HepG2 (cell line): ENCODE data around the gene AFAP1L2. TPM values are rescaled to one million over a fixed set of nuclear protein-coding genes. Genes with fewer than 3 reads are reported as not detected.

Experiments used
- ATAC-seq: fragments of 200-7000 bp; cut with Tn5 transposase; 3 replicates; pipeline ENCODE4 v1.9.1; 2020; ENCODE audit warnings: mild to moderate bottlenecking, moderate library complexity
- BruUV-seq: library from RNA; stranded (reverse); fragments of 400-500 nt; replicated peaks from 2 replicates; lab custom pipeline; 2021; lab: Mats Ljungman, UMichigan
- CTCF ChIA-PET: fragments of 300-600 bp; formaldehyde crosslinking; extraction: SDS; loops from one replicate; lab custom pipeline; 2021; ENCODE audit warnings: low total read pairs, inconsistent platforms, low intra/inter-chr PET ratio; lab: Yijun Ruan, JAX
- POLR2A ChIA-PET: fragments of 350-600 bp; sonication (Branson Sonifier 250); formaldehyde crosslinking; loops from one replicate; lab custom pipeline; 2020; ENCODE audit warnings: antibody characterized with exemption, inconsistent platforms; lab: Yijun Ruan, JAX
- DNase-seq: peaks from one replicate; pipeline ENCODE4 v3.0.0-alpha.2; 2015; ENCODE audit warnings: low spot score
- FAIRE-seq: peaks from 3 replicates; lab custom pipeline; 2011; peaks lifted over from hg19 to GRCh38; lab: Jason Lieb, UNC
- H2AFZ ChIP-seq: one replicate; pipeline ENCODE4 v1.6.1; 2011; ENCODE audit warnings: low read length, inconsistent platforms
- H3K27ac ChIP-seq: fragments of 300-600 bp; 3 replicates; pipeline ENCODE4 v1.8.0; 2011; ENCODE audit warnings: mixed run types, mild to moderate bottlenecking, mixed read lengths, low read length, inconsistent platforms; ENCODE audit not compliant: insufficient read depth; ENCODE audit errors: extremely low read length
- H3K27me3 ChIP-seq, 2 experiments: fragments of 200-600 bp in 1 of 2; 2 replicates in 1 of 2; 3 replicates in 1 of 2; pipeline versions ENCODE4 v1.6.0 to v1.8.0; 2011; ENCODE audit warnings: low read length in 2 of 2, mild to moderate bottlenecking in 2 of 2, moderate library complexity in 2 of 2, inconsistent platforms in 1 of 2; ENCODE audit not compliant: insufficient read depth in 2 of 2, control insufficient read depth in 1 of 2
- H3K36me3 ChIP-seq, 2 experiments: fragments of 200-600 bp in 1 of 2; replicated peaks in 1 of 2; 2 replicates in 1 of 2; 3 replicates in 1 of 2; pipeline versions ENCODE4 v1.5.1 to v1.8.0; 2011; ENCODE audit warnings: low read length in 2 of 2, inconsistent platforms in 1 of 2; ENCODE audit not compliant: insufficient read depth in 2 of 2, control insufficient read depth in 1 of 2
- H3K4me1 ChIP-seq: 2 replicates; pipeline ENCODE4 v1.5.1; 2012; ENCODE audit warnings: low read length, inconsistent platforms; ENCODE audit not compliant: insufficient read depth
- H3K4me2 ChIP-seq: 2 replicates; pipeline ENCODE4 v1.6.0; 2011; ENCODE audit warnings: low read depth, low read length, inconsistent platforms
- H3K4me3 ChIP-seq, 3 experiments: fragments of 200-600 bp in 1 of 3; sonication (generic), shearing (Covaris generic) in 1 of 3; replicated peaks in 1 of 3; 2 replicates each; pipeline ENCODE4 v1.5.1; 2011 to 2016; ENCODE audit warnings: low read length in 3 of 3, inconsistent platforms in 2 of 3, low read depth in 2 of 3, mild to moderate bottlenecking in 2 of 3, control low read depth in 1 of 3, mixed read lengths in 1 of 3; ENCODE audit not compliant: insufficient read depth in 1 of 3
- H3K79me2 ChIP-seq: one replicate; pipeline ENCODE4 v1.6.1; 2011; ENCODE audit warnings: low read length, inconsistent platforms; ENCODE audit not compliant: insufficient read depth
- H3K9ac ChIP-seq: 2 replicates; pipeline ENCODE4 v1.6.0; 2011; ENCODE audit warnings: mild to moderate bottlenecking, low read depth, low read length, inconsistent platforms; ENCODE audit not compliant: insufficient read depth
- H3K9me3 ChIP-seq: 2 replicates; pipeline ENCODE4 v1.5.1; 2012; ENCODE audit warnings: mild to moderate bottlenecking, low read length
- H4K20me1 ChIP-seq: 2 replicates; pipeline ENCODE4 v1.6.0; 2011; ENCODE audit warnings: inconsistent platforms, mild to moderate bottlenecking, low read length, moderate library complexity; ENCODE audit not compliant: insufficient read depth
- AHR ChIP-seq: IDR thresholded peaks from 2 replicates; pipeline ENCODE4 v1.6.1; 2018; ENCODE audit warnings: missing genetic modification reagents, missing compliant biosample characterization
- GFI1 ChIP-seq: sonication (generic); formaldehyde crosslinking; IDR thresholded peaks from 2 replicates; pipeline ENCODE4 v1.5.0; 2020; ENCODE audit warnings: missing genetic modification reagents, mild to moderate bottlenecking, borderline replicate concordance
- GPBP1L1 ChIP-seq: sonication (generic); formaldehyde crosslinking; IDR thresholded peaks from 2 replicates; pipeline ENCODE4 v1.5.0; 2020; ENCODE audit warnings: mild to moderate bottlenecking, missing genetic modification reagents
- MNT ChIP-seq: fragments of 450-650 bp; IDR thresholded peaks from 2 replicates; pipeline ENCODE4 v1.6.1; 2016
- POLR2AphosphoS2 ChIP-seq: IDR thresholded peaks from 2 replicates; pipeline ENCODE4 v1.6.1; 2011; ENCODE audit warnings: low read depth, low read length, improper control_type of control experiment
- POLR2G ChIP-seq: fragments of 200-400 bp; formaldehyde crosslinking; IDR thresholded peaks from 2 replicates; pipeline ENCODE4 v1.6.1; 2018; ENCODE audit warnings: mild to moderate bottlenecking, low read depth, low read length, moderate library complexity
- RBM22 ChIP-seq: fragments of 200-400 bp; formaldehyde crosslinking; optimal IDR thresholded peaks from 2 replicates; pipeline ENCODE3; 2017; ENCODE audit warnings: mild to moderate bottlenecking, low read length, moderate library complexity
- ZNF484 ChIP-seq: sonication (generic); formaldehyde crosslinking; IDR thresholded peaks from 2 replicates; pipeline ENCODE4 v1.5.1; 2020; ENCODE audit warnings: mild to moderate bottlenecking, low read depth, missing genetic modification reagents, borderline replicate concordance
- ZNF549 ChIP-seq: sonication (generic); formaldehyde crosslinking; IDR thresholded peaks from 2 replicates; pipeline ENCODE4 v1.5.0; 2020; ENCODE audit warnings: missing genetic modification reagents
- WGBS: methylation state at CpG from one replicate; pipeline ENCODE4 v1.1.6; 2017; ENCODE audit warnings: low lambda C conversion rate; 5-methylcytosine and 5-hydroxymethylcytosine counted together
- in situ Hi-C: cut with HindIII; loops from 2 replicates; pipeline ENCODE4 v1.10.0; 2017; ENCODE audit warnings: low pct_unique_long_range_greater_than_20kb; ENCODE audit not compliant: extremely low pct_ligation_motif_present
- intact Hi-C: fragments of 100-400 bp; cut with micrococcal nuclease; formaldehyde crosslinking; loops from one replicate; pipeline ENCODE4 v1.10.0; 2022; ENCODE audit not compliant: unreplicated experiment
- polyA plus RNA-seq, 8 experiments: library from polyadenylated mRNA; depleted of rRNA in 3 of 8; stranded (reverse) in 7 of 8; unstranded in 1 of 8; fragments of >200 nt; fragmentation: Illumina TruSeq in 4 of 8; extraction: Trizol in 4 of 8; gene quantifications; 2 replicates each; pipeline versions ENCODE4 v1.2.1 to v1.2.3, GENCODE V29; 2011 to 2016; ENCODE audit warnings: low read depth in 4 of 8, missing spikeins in 1 of 8, mixed read lengths in 1 of 8; ENCODE audit not compliant: insufficient read depth in 1 of 8
- total RNA-seq, 5 experiments: library from RNA; depleted of rRNA; stranded (reverse); fragments of >200 nt; fragmentation: Illumina TruSeq; extraction: Trizol; gene quantifications; 2 replicates each; pipeline ENCODE4 v1.2.3, GENCODE V29; 2016; ENCODE audit warnings: low read depth in 1 of 5

The AFAP1L2 gene
- total and polyA plus RNA-seq, 2 of the 13 experiments (the other 11 are each of a cell fraction or from before 2014, with no cell fraction given), result not detected

- Histone ChIP-seq H3K79me2 (no peaks in the 10 kb centered on the region), H3K4me3 (no peak overlapping the region), H3K4me2 (no peak overlapping the region), H3K36me3 (peaks cover 30 to 71% of the 10 kb centered on the region in 2 experiments), H3K27me3 (no peaks in the 10 kb centered on the region), H4K20me1 (no peaks in the 10 kb centered on the region), H3K4me1 (no peaks in the 10 kb centered on the region), H2AFZ (no peak overlapping the region), H3K9ac (no peak overlapping the region), H3K9me3 (no peaks in the 10 kb centered on the region), H3K27ac (no peak overlapping the region)
- ATAC-seq (no peak), DNase-seq (no peak), FAIRE-seq (no peak)
- intact Hi-C loops (no loop called here), in situ Hi-C loops (no loop called here)
- ChIA-PET CTCF (no interaction called here), POLR2A (no interaction called here)
- BruUV-seq, result no TSS peak
- TF ChIP-seq RBM22, result peak; percentile 29
- TF ChIP-seq POLR2AphosphoS2, result no peak
- 0 out of 2 replicates have a peak, but pooled peaks have one; percentile 14 for TF ChIP-seq MNT
These were observed 40.5 kb upstream of the AFAP1L2 start for GRCh38 chr10:114444819-114445218.

DNA sequence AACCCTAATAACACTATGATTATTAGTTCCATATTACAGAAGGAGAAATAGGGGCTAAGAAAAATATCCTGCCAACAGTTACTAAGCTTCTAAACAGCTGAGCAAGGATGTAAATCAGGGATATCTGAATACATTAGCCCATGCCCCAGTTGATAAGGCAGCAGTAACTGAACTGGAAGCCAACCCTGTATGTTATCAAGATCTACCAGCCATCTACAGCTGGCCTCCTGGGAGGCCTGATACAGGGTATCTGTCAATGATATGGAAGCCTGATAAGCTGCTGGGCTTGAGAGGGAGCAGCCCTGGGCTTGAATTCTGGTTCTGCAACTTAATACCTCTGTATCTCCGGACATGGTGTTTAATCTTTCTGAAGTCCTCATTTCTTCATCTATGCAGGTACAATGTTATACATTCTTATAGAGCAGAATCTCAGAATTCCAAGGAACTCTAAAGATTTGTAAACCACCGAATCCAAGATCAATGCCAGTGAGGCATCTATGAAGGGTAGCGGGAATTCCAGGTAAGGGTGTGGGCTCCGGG is 37.9 kb upstream of the AFAP1L2 start:
- ChIA-PET CTCF (no interaction called here), POLR2A (no interaction called here)
- Histone ChIP-seq H2AFZ (no peak overlapping the region), H3K36me3 (peaks cover 41 to 75% of the 10 kb centered on the region in 2 experiments), H3K27ac (no peak overlapping the region), H3K4me1 (no peaks in the 10 kb centered on the region), H3K79me2 (no peaks in the 10 kb centered on the region), H3K9ac (no peak overlapping the region), H3K9me3 (no peaks in the 10 kb centered on the region), H4K20me1 (no peaks in the 10 kb centered on the region), H3K4me3 (no peak overlapping the region), H3K4me2 (no peak overlapping the region), H3K27me3 (no peaks in the 10 kb centered on the region)
- in situ Hi-C loops (no loop called here), intact Hi-C loops (no loop called here)
- FAIRE-seq, result no peak
- no TSS peak for BruUV-seq
- 82% methylated on average over 4 of the region's 4 CpGs for WGBS
- no peak for ATAC-seq
- TF ChIP-seq GFI1 (CRISPR knock-in tag) (no peak), ZNF484 (CRISPR knock-in tag) (no peak), ZNF549 (no peak), POLR2G (no peak), GPBP1L1 (CRISPR knock-in tag) (no peak), AHR (CRISPR knock-in tag) (no peak)
- no peak for DNase-seq
